ENCODE measurements around the gene SPATA6L. TPM values are rescaled to one million over a fixed set of nuclear protein-coding genes. Genes with fewer than 3 reads are reported as not detected.
"Not testable (repeated sequence)": the region's sequence is repeated elsewhere in the genome, so short reads cannot be mapped to it uniquely, and the experiment has no call there.

The SPATA6L gene
- total RNA-seq, 2 experiments from 2014 or later: 0.21 to 0.30 TPM

DNA sequence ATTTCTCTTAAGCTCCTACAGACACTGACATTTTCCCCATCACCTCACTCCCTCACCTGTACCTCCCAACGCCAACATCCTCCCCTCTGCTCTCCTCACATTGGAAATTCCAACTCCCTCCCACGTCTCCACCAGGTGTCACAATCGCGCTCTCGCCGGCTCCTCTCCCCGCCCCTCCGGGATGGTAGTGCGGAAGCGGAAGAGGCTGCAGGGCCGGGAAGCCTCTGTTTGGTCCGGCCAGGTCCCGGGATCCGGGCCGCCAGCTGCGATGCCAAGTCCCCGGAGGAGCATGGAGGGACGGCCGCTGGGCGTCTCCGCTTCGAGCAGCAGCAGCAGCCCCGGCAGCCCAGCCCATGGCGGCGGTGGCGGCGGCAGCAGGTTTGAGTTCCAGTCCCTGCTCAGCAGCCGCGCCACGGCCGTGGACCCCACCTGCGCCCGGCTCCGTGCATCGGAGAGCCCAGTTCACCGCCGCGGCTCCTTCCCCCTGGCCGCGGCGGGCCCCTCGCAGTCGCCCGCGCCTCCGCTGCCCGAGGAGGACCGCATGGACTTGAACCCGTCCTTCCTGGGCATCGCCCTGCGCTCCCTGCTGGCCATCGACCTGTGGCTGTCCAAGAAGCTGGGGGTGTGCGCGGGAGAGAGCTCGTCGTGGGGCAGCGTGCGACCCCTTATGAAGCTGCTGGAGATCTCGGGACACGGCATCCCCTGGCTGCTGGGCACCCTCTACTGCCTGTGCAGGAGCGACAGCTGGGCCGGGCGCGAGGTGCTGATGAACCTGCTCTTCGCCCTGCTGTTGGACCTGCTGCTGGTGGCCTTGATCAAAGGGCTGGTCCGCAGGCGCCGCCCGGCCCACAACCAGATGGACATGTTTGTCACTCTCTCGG lies 3.9 kb downstream of the SPATA6L start, which contains the start of gene PLPP6:
Gene PLPP6 (plus strand): TSS at position 187 of the 881 bp plus-strand sequence. CDS start 82 bp downstream, at position 269.
- Mint-ChIP-seq H3K36me3 (ENCODE audit: low read depth) (peaks cover 3% of the 10 kb centered on the region), H3K27ac (peak within 1 kb of the TSS; percentile 86), H3K27me3 (no peaks in the 10 kb centered on the region), H3K4me3 (peak within 1 kb of the TSS; percentile 82), H3K9me3 (ENCODE audit: low read depth) (no peaks in the 10 kb centered on the region), H3K4me1 (peaks cover 53% of the 10 kb centered on the region)
- ChIA-PET POLR2A (no interaction called here), CTCF (interaction anchor here (1.0 kb wide), 1 partner anchor 13 kb away, joined by 3 read pairs; no protein-coding TSS in a partner anchor)
- DNase-seq (peak; percentile 87), ATAC-seq (peak; percentile 84)
- intact Hi-C loops (cut with DNase I, micrococcal nuclease): loop anchor here (1.0 to 10.0 kb wide), 6 partner anchors 17 to 1818 kb away; partner anchors contain the start of genes CDC37L1 (in 2 of the 2), AK3 (in 1 of the 2), JAK2 (in 1 of the 2) and PUM3 (in 1 of the 2)

DNA sequence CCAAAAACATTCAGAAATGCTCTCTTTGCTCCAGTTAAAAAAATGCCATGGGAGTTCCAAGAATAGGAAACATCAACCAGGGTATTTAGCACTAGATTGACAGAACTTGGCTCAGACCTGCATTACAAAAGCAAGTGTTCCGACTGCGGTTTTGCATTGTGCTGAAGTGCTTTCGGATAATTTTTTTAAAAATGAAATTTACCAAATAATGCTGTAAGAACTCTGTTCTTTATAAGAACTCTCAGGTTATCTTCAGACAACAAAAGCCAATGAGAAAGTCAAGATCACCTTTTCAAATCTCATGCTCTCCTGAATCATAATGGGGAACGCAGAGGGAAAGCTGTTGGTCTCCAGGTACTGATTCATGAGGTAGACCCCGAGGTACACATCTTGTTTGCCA lies 4.7 kb downstream of the SPATA6L start:
- H3K27me3 Mint-ChIP-seq: no peaks in the 10 kb centered on the region

GRCh38 chr9:4661165-4661564 lies 5.1 kb downstream of the SPATA6L start:
- H3K36me3 Mint-ChIP-seq (ENCODE audit: low read depth): peaks cover 3% of the 10 kb centered on the region
- H3K27me3 Mint-ChIP-seq: no peaks in the 10 kb centered on the region
- ChIA-PET POLR2A (interaction anchor here (0.7 kb wide), 1 partner anchor 19 kb away, joined by 7 read pairs; no protein-coding TSS in a partner anchor), CTCF (interaction anchor here (1.0 kb wide), 1 partner anchor 14 kb away, joined by 3 read pairs; no protein-coding TSS in a partner anchor)
- H3K4me3 Mint-ChIP-seq: peak overlapping the region; percentile 82
- peak overlapping the region; percentile 86 for H3K27ac Mint-ChIP-seq
- intact Hi-C loops (cut with DNase I, micrococcal nuclease): loop anchor here (10.0 kb wide), 2 partner anchors 324 to 1816 kb away; partner anchors contain the start of genes JAK2 (in 1 of the 2) and PUM3 (in 1 of the 2)
- DNase-seq (no peak), ATAC-seq (no peak)
- peaks cover 42% of the 10 kb centered on the region for H3K4me1 Mint-ChIP-seq
- no peaks in the 10 kb centered on the region for H3K9me3 Mint-ChIP-seq (ENCODE audit: low read depth)

More for the DNA sequence above, 4.7 kb downstream of the SPATA6L start:
- ATAC-seq: no peak
- ChIA-PET POLR2A (no interaction called here), CTCF (interaction anchor here (1.0 kb wide), 1 partner anchor 13 kb away, joined by 3 read pairs; no protein-coding TSS in a partner anchor)
- H3K4me3 Mint-ChIP-seq: peak overlapping the region; percentile 82
- peaks cover 46% of the 10 kb centered on the region for H3K4me1 Mint-ChIP-seq
- H3K36me3 Mint-ChIP-seq (ENCODE audit: low read depth): peaks cover 3% of the 10 kb centered on the region
- intact Hi-C loops (cut with DNase I, micrococcal nuclease): loop anchor here (1.0 to 10.0 kb wide), 6 partner anchors 18 to 1817 kb away; partner anchors contain the start of genes CDC37L1 (in 2 of the 2), AK3 (in 1 of the 2), JAK2 (in 1 of the 2) and PUM3 (in 1 of the 2)
- peak overlapping the region; percentile 86 for H3K27ac Mint-ChIP-seq
- H3K9me3 Mint-ChIP-seq (ENCODE audit: low read depth): no peaks in the 10 kb centered on the region
- no peak for DNase-seq

- H3K9me3 Mint-ChIP-seq (ENCODE audit: low read depth); H3K27ac Mint-ChIP-seq; DNase-seq; CTCF ChIA-PET; H3K36me3 Mint-ChIP-seq (ENCODE audit: low read depth); H3K27me3 Mint-ChIP-seq; ATAC-seq; H3K4me3 Mint-ChIP-seq: not testable (repeated sequence)
- intact Hi-C loops (cut with DNase I, micrococcal nuclease): loop anchor here (10.0 kb wide), 2 partner anchors 324 to 1816 kb away; partner anchors contain the start of genes JAK2 (in 1 of the 2) and PUM3 (in 1 of the 2)
- POLR2A ChIA-PET: interaction anchor here (0.7 kb wide), 1 partner anchor 20 kb away, joined by 7 read pairs; no protein-coding TSS in a partner anchor
- H3K4me1 Mint-ChIP-seq: peaks cover 37% of the 10 kb centered on the region
Measured at GRCh38 chr9:4660665-4661064, 5.6 kb downstream of the SPATA6L start.

- Mint-ChIP-seq H3K27me3 (no peaks in the 10 kb centered on the region), H3K4me3 (no peak overlapping the region), H3K27ac (no peak overlapping the region), H3K9me3 (ENCODE audit: low read depth) (no peaks in the 10 kb centered on the region), H3K4me1 (peaks cover 8% of the 10 kb centered on the region), H3K36me3 (ENCODE audit: low read depth) (peaks cover 1% of the 10 kb centered on the region)
- ATAC-seq (no peak), DNase-seq (no peak)
- intact Hi-C loops (cut with DNase I, micrococcal nuclease): no loop called here
- ChIA-PET CTCF (interaction anchor here (0.8 to 1.9 kb wide), 4 partner anchors 8 to 1797 kb away, joined by 3 to 12 read pairs (median 4); partner anchors contain the start of gene SPATA6L), POLR2A (no interaction called here)
Measured at GRCh38 chr9:4657426-4658159, 8.7 kb downstream of the SPATA6L start.

DNA sequence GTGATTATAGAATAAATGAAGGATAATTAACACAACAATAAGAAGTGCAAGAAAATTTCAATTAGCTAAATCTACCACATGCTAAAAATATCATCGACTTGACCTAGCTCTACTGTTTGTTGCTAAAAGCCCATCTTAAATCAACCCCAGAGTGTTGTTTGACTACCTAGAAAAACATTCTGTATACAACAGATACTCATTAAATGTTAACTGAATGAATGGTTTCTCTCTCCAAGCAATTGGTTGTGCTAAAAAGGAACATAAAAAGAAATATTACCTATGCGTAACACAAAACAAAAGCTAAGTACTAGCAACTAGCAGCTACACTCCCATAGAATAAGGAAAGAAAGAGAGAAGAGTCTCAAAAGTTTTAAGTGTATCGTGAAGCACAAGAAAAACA lies 9.7 kb downstream of the SPATA6L start:
- CTCF ChIA-PET: interaction anchor here (0.6 to 1.9 kb wide), 8 partner anchors 9 to 290 kb away, joined by 3 to 12 read pairs (median 3); partner anchors contain the start of genes CDC37L1 and SPATA6L
- Mint-ChIP-seq H3K4me1 (peaks cover 3% of the 10 kb centered on the region), H3K36me3 (ENCODE audit: low read depth) (peaks cover 1% of the 10 kb centered on the region), H3K9me3 (ENCODE audit: low read depth) (no peaks in the 10 kb centered on the region), H3K4me3 (no peak overlapping the region), H3K27me3 (no peaks in the 10 kb centered on the region), H3K27ac (no peak overlapping the region)
- POLR2A ChIA-PET: no interaction called here
- DNase-seq: no peak
- no peak for ATAC-seq
- intact Hi-C loops (cut with DNase I, micrococcal nuclease): no loop called here

DNA sequence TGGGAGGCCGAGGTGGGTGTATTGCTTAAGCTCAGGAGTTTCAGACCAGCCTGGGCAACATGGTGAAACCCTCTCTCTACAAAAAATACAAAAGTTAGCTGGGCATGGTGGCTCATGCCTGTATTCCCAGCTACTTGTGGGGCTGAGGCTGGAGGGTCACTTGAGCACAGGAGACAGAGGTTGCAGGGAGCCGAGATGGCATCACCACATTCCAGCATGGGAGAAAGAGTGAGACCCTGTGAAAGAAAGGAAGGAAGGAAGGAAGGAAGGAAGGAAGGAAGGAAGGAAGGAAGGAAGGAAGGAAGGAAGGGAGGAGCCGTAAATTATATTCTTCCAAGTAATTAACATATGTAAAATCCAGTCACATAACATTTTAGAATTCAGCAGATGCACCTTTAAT lies 10.1 kb downstream of the SPATA6L start:
- ATAC-seq; intact Hi-C loops (cut with DNase I, micrococcal nuclease); H3K4me3 Mint-ChIP-seq; POLR2A ChIA-PET; H3K27ac Mint-ChIP-seq; H3K9me3 Mint-ChIP-seq (ENCODE audit: low read depth); DNase-seq; H3K36me3 Mint-ChIP-seq (ENCODE audit: low read depth); H3K4me1 Mint-ChIP-seq; H3K27me3 Mint-ChIP-seq: not testable (repeated sequence)
- CTCF ChIA-PET: interaction anchor here (0.6 to 1.9 kb wide), 6 partner anchors 9 to 290 kb away, joined by 3 to 12 read pairs (median 3); partner anchors contain the start of genes CDC37L1 and SPATA6L

- POLR2A ChIA-PET: no interaction called here
- Mint-ChIP-seq H3K4me1 (no peaks in the 10 kb centered on the region), H3K4me3 (no peak overlapping the region), H3K27me3 (no peaks in the 10 kb centered on the region), H3K9me3 (ENCODE audit: low read depth) (no peaks in the 10 kb centered on the region), H3K27ac (no peak overlapping the region), H3K36me3 (ENCODE audit: low read depth) (peaks cover 1% of the 10 kb centered on the region)
- ATAC-seq: no peak
- intact Hi-C loops (cut with DNase I, micrococcal nuclease): no loop called here
- DNase-seq: no peak
- CTCF ChIA-PET: no interaction called here
Measured at GRCh38 chr9:4654538-4654937, 11.7 kb downstream of the SPATA6L start.

GRCh38 chr9:4654084-4654483 lies 12.2 kb downstream of the SPATA6L start:
- ChIA-PET POLR2A (no interaction called here), CTCF (no interaction called here)
- intact Hi-C loops (cut with DNase I, micrococcal nuclease): no loop called here
- H3K27ac Mint-ChIP-seq: no peak overlapping the region
- H3K36me3 Mint-ChIP-seq (ENCODE audit: low read depth): peaks cover 1% of the 10 kb centered on the region
- no peaks in the 10 kb centered on the region for H3K4me1 Mint-ChIP-seq
- H3K27me3 Mint-ChIP-seq: no peaks in the 10 kb centered on the region
- DNase-seq (no peak), ATAC-seq (no peak)
- H3K9me3 Mint-ChIP-seq (ENCODE audit: low read depth): no peaks in the 10 kb centered on the region
- H3K4me3 Mint-ChIP-seq: no peak overlapping the region

DNA sequence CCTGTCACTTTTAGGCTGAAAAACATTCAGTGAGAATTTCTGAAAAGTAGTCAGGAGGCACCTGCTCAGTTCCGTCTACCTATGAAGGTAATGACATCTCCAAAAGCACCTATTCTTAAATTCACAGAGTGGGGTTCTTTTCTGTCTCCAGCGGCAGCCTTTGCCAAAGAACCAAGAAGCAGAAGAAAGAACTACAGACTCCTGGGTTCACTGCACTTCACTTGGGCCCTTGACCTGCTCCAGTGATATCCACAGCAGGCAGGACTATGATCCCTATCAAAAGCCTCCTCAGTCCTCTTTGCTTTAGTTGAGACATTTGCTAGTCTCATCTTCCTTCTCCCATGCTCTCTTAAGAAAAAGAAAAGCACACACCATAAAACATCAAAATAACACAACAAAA lies 23.9 kb downstream of the SPATA6L start:
- no peak for DNase-seq
- Mint-ChIP-seq H3K27me3 (no peaks in the 10 kb centered on the region), H3K4me1 (peaks cover 5% of the 10 kb centered on the region), H3K36me3 (ENCODE audit: low read depth) (no peaks in the 10 kb centered on the region), H3K4me3 (no peak overlapping the region), H3K9me3 (ENCODE audit: low read depth) (no peaks in the 10 kb centered on the region), H3K27ac (no peak overlapping the region)
- intact Hi-C loops (cut with DNase I, micrococcal nuclease): loop anchor here in 1 of 2 experiments (5.0 kb wide), 1 partner anchor 325 kb away; no protein-coding TSS in a partner anchor
- ATAC-seq: no peak
- ChIA-PET POLR2A (no interaction called here), CTCF (interaction anchor here (2.4 kb wide), 1 partner anchor 8 kb away, joined by 7 read pairs; no protein-coding TSS in a partner anchor)

DNA sequence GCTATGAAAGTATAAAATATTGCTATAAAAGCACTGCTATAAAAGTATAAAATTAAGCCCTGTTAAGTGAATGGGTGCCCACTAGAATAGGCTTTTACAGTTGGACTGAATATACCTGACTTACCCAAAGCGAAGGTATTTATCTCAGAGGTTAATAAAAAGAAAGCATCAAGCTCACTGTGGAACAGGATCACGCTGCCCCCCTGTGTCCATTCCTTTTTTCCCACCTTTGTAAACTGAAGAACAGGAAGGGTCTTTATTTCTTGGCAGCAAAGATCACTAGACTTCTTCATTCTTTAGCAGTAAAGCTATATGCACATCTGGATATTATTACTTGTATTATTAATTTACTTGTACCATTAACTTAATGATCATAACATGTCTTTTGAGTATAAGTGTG lies 26.3 kb downstream of the SPATA6L start:
- CTCF ChIA-PET: interaction anchor here (0.7 to 2.4 kb wide), 11 partner anchors 11 to 324 kb away, joined by 3 to 12 read pairs (median 4); no protein-coding TSS in a partner anchor
- ATAC-seq: no peak

More for the DNA sequence above, 26.3 kb downstream of the SPATA6L start:
- no peaks in the 10 kb centered on the region for H3K27me3 Mint-ChIP-seq
- no peak overlapping the region for H3K4me3 Mint-ChIP-seq
- H3K36me3 Mint-ChIP-seq (ENCODE audit: low read depth): no peaks in the 10 kb centered on the region
- peaks cover 5% of the 10 kb centered on the region for H3K4me1 Mint-ChIP-seq
- H3K27ac Mint-ChIP-seq: no peak overlapping the region
- DNase-seq: peak; percentile 64
- intact Hi-C loops (cut with DNase I, micrococcal nuclease): loop anchor here (1.0 to 5.0 kb wide), 3 partner anchors 257 to 325 kb away; no protein-coding TSS in a partner anchor
- POLR2A ChIA-PET: no interaction called here
- H3K9me3 Mint-ChIP-seq (ENCODE audit: low read depth): no peaks in the 10 kb centered on the region
